Ovary (tissue), 3 donors: ENCODE measurements around the gene SKI.

Source experiments
- EP300 ChIP-seq: sonication (generic); formaldehyde crosslinking; IDR thresholded peaks from one replicate; pipeline ENCODE4 v1.6.1; 2017; ENCODE audit warnings: antibody characterized with exemption
- POLR2A ChIP-seq: fragments of 450-650 bp; IDR thresholded peaks from one replicate; pipeline ENCODE4 v1.6.1; 2017; ENCODE audit warnings: antibody characterized with exemption, mild to moderate bottlenecking, moderate library complexity
- TF ChIP-seq, protein P1 (sequence below), 3 donors: fragments of 450-650 bp in 2 of 3; fragments of 200-600 bp in 1 of 3; IDR thresholded peaks; one replicate each; pipeline versions ENCODE4 v1.5.1 to v1.8.0; 2016 to 2022; ENCODE audit warnings: antibody characterized with exemption in 3 of 3, mild to moderate bottlenecking in 1 of 3
- donor health status: DM: no; HTN: no; CAD: no.

DNA sequence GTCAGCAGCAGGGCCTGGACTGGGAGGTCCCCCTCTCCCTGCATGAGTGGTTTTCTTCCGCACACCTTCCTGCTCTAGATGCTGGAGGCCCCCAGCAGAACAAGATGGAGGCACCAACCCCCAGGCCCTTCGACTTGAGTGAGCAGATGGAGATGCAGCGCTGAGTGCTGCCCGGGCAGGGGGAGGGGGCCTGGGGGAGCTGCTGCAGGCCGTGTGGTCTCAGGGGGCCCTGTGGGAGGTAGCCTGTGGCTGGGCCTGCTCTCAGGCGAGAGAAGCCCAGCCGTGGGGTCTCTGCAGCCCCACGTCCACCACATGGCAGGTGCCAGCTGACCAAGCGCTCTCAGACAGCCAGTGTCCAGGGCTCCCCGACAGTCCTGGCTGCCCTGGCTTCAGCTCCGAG is 32.3 kb upstream of the SKI start:
- TF ChIP-seq, protein P1, sequence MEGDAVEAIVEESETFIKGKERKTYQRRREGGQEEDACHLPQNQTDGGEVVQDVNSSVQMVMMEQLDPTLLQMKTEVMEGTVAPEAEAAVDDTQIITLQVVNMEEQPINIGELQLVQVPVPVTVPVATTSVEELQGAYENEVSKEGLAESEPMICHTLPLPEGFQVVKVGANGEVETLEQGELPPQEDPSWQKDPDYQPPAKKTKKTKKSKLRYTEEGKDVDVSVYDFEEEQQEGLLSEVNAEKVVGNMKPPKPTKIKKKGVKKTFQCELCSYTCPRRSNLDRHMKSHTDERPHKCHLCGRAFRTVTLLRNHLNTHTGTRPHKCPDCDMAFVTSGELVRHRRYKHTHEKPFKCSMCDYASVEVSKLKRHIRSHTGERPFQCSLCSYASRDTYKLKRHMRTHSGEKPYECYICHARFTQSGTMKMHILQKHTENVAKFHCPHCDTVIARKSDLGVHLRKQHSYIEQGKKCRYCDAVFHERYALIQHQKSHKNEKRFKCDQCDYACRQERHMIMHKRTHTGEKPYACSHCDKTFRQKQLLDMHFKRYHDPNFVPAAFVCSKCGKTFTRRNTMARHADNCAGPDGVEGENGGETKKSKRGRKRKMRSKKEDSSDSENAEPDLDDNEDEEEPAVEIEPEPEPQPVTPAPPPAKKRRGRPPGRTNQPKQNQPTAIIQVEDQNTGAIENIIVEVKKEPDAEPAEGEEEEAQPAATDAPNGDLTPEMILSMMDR (IDR thresholded peaks at IDR 0.05): no peak
- TF ChIP-seq EP300: no peak
- TF ChIP-seq POLR2A: no peak
